Gastrocnemius medialis (tissue), 4 donors: ENCODE results near the gene ZSWIM7.

ENCODE experiments used
- CTCF ChIP-seq, 5 experiments: fragments of 450-650 bp in 3 of 5; fragments of 200-600 bp in 2 of 5; sonication (generic) in 2 of 5; IDR thresholded peaks in 4 of 5; conservative IDR thresholded peaks in 1 of 5; 1 replicate in 4 of 5; 2 replicates in 1 of 5; pipeline ENCODE4 v1.5.1; 2016 to 2019; ENCODE audit warnings: antibody characterized with exemption in 5 of 5, mild to moderate bottlenecking in 3 of 5, moderate library complexity in 3 of 5
- POLR2A ChIP-seq, 2 donors: fragments of 450-650 bp; IDR thresholded peaks; one replicate each; pipeline ENCODE4 v1.6.1; 2017; ENCODE audit warnings: antibody characterized with exemption in 2 of 2, mild to moderate bottlenecking in 2 of 2, moderate library complexity in 2 of 2

DNA sequence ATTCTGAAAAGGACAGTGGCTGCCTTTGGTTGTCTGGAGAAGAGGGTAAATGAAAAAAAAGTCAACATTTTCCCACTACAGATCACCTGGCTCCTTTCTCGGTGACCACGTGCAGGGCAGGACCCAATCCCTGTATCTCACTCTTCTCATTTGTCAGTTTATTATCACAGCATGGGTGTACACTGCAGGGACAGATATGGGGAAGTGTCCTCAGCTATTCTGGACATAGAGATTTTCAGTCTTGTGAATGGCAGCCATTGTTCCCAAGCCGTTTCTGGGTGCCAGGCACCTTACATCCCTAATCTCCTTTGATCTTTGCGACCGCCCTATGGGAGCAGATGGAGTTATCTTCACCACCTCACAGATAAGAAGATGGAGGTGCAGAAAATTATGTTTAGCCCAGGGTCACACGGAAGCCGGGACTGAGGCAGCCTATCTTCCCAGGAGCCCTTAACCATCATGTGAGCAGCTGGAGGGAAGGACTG is 47.4 kb downstream of the ZSWIM7 start:
- TF ChIP-seq CTCF (IDR thresholded peaks at IDR 0.05 in 4 of 5, conservative IDR thresholded peaks at IDR 0.05 in 1 of 5), result no peak
- TF ChIP-seq POLR2A (IDR thresholded peaks at IDR 0.05), result no peak
